H1 (cell line): Measurements from ENCODE around the gene ZNF281. TPM values are rescaled to one million over a fixed set of nuclear protein-coding genes. Genes with fewer than 3 reads are reported as not detected.

Source experiments
- CTCF ChIA-PET: fragments of 300-600 bp; sonication (Branson Sonifier 250); formaldehyde crosslinking; loops from one replicate; lab custom pipeline; 2021; ENCODE audit not compliant: partially characterized antibody; lab: Charles Lee
- POLR2A ChIA-PET: fragments of 300-600 bp; sonication (Branson Sonifier 250); formaldehyde crosslinking; loops from one replicate; lab custom pipeline; 2021; ENCODE audit warnings: inconsistent platforms; ENCODE audit not compliant: partially characterized antibody; lab: Charles Lee
- DNase-seq, 2 experiments: peaks; one replicate each; pipeline versions ENCODE4 v3.0.0 to v3.0.0-alpha.2; 2010 to 2022; ENCODE audit warnings: low spot score in 2 of 2, low read depth in 1 of 2, mixed read lengths in 1 of 2
- FAIRE-seq: peaks from 2 replicates; lab custom pipeline; 2011; peaks lifted over from hg19 to GRCh38; lab: Jason Lieb, UNC
- H2AFZ ChIP-seq: 2 replicates; pipeline ENCODE4 v1.8.1; 2012; ENCODE audit warnings: low read length, inconsistent platforms
- H2AK5ac ChIP-seq: 2 replicates; pipeline ENCODE4 v1.6.1; 2013; ENCODE audit warnings: low read depth, low read length
- H2BK120ac ChIP-seq: replicated peaks from 2 replicates; pipeline ENCODE3; 2013; ENCODE audit warnings: low read depth, low read length, inconsistent platforms
- H2BK12ac ChIP-seq: 2 replicates; pipeline ENCODE4 v1.6.1; 2013; ENCODE audit warnings: low read depth, low read length
- H2BK15ac ChIP-seq: 2 replicates; pipeline ENCODE4 v1.6.1; 2013; ENCODE audit warnings: low read length
- H2BK20ac ChIP-seq: 2 replicates; pipeline ENCODE4 v1.6.1; 2013; ENCODE audit warnings: low read length
- H2BK5ac ChIP-seq: 2 replicates; pipeline ENCODE4 v1.6.1; 2013; ENCODE audit warnings: low read depth, low read length
- H3K14ac ChIP-seq: 2 replicates; pipeline ENCODE4 v1.6.1; 2013; ENCODE audit warnings: inconsistent platforms; ENCODE audit not compliant: insufficient read length
- H3K18ac ChIP-seq: 2 replicates; pipeline ENCODE4 v1.6.1; 2013; ENCODE audit warnings: low read length; ENCODE audit errors: extremely low read depth
- H3K23ac ChIP-seq: 2 replicates; pipeline ENCODE4 v1.6.1; 2013; ENCODE audit warnings: inconsistent platforms; ENCODE audit not compliant: insufficient read length
- H3K23me2 ChIP-seq: 2 replicates; pipeline ENCODE4 v1.6.1; 2013; ENCODE audit warnings: low read depth, low read length
- H3K27ac ChIP-seq: 2 replicates; pipeline ENCODE4 v1.6.1; 2011; ENCODE audit warnings: low read depth, low read length, inconsistent platforms
- H3K27me3 ChIP-seq, 4 experiments: replicated peaks in 1 of 4; 1 replicate in 1 of 4; 2 replicates in 3 of 4; pipeline versions ENCODE4 v1.6.1 to v1.8.1; 2011 to 2013; ENCODE audit warnings: low read length in 3 of 4, mild to moderate bottlenecking in 3 of 4, inconsistent platforms in 2 of 4, mixed read lengths in 2 of 4, moderate library complexity in 1 of 4; ENCODE audit not compliant: control insufficient read depth in 3 of 4, insufficient read depth in 3 of 4; ENCODE audit errors: extremely low read depth in 1 of 4
- H3K36me3 ChIP-seq, 4 experiments: 2 replicates each; pipeline versions ENCODE4 v1.6.1 to v1.8.1; 2011 to 2013; ENCODE audit warnings: mild to moderate bottlenecking in 4 of 4, low read length in 3 of 4, moderate library complexity in 2 of 4, control low read depth in 1 of 4, inconsistent platforms in 1 of 4; ENCODE audit not compliant: insufficient read depth in 4 of 4, control insufficient read depth in 2 of 4
- H3K4ac ChIP-seq: replicated peaks from 2 replicates; pipeline ENCODE3; 2013; ENCODE audit warnings: low read length, low read depth, mixed read lengths, inconsistent platforms; ENCODE audit not compliant: insufficient read length
- H3K4me1 ChIP-seq, 4 experiments: replicated peaks in 1 of 4; 1 replicate in 1 of 4; 2 replicates in 3 of 4; pipeline versions ENCODE4 v1.6.1 to v1.8.1; 2011 to 2013; ENCODE audit warnings: low read length in 3 of 4, inconsistent platforms in 2 of 4, mixed read lengths in 1 of 4; ENCODE audit not compliant: insufficient read depth in 4 of 4, control insufficient read depth in 3 of 4
- H3K4me2 ChIP-seq, 2 experiments: 2 replicates each; pipeline versions ENCODE4 v1.6.1 to v1.8.1; 2011 to 2013; ENCODE audit warnings: low read depth in 2 of 2, low read length in 2 of 2, control low read depth in 1 of 2, inconsistent platforms in 1 of 2, mild to moderate bottlenecking in 1 of 2; ENCODE audit not compliant: insufficient read depth in 1 of 2
- H3K4me3 ChIP-seq, 4 experiments: fragments of 200-600, 300-600 bp in 1 of 4; sonication (generic), shearing (Covaris generic), sonication (Bioruptor Twin) in 1 of 4; 2 replicates each; pipeline versions ENCODE4 v1.5.1 to v1.8.1; 2011 to 2016; ENCODE audit warnings: low read length in 4 of 4, low read depth in 3 of 4, control low read depth in 2 of 4, inconsistent platforms in 2 of 4, mild to moderate bottlenecking in 2 of 4, mixed read lengths in 1 of 4, moderate library complexity in 1 of 4; ENCODE audit not compliant: insufficient read depth in 2 of 4; ENCODE audit errors: extremely low read depth in 1 of 4
- H3K56ac ChIP-seq: replicated peaks from 2 replicates; pipeline ENCODE3; 2013; ENCODE audit warnings: low read depth, mild to moderate bottlenecking, mixed read lengths, low read length, inconsistent platforms; ENCODE audit not compliant: insufficient read length
- H3K79me1 ChIP-seq: 2 replicates; pipeline ENCODE4 v1.6.1; 2013; ENCODE audit warnings: low read depth, low read length, control low read depth
- H3K79me2 ChIP-seq, 2 experiments: 2 replicates each; pipeline versions ENCODE4 v1.6.1 to v1.8.1; 2012 to 2013; ENCODE audit warnings: low read length in 2 of 2, mild to moderate bottlenecking in 2 of 2, inconsistent platforms in 1 of 2; ENCODE audit not compliant: insufficient read depth in 2 of 2, control insufficient read depth in 1 of 2
- H3K9ac ChIP-seq, 4 experiments: replicated peaks in 1 of 4; 1 replicate in 1 of 4; 2 replicates in 3 of 4; pipeline versions ENCODE4 v1.6.1 to v1.8.1; 2011 to 2013; ENCODE audit warnings: low read depth in 3 of 4, low read length in 3 of 4, control low read depth in 2 of 4, mild to moderate bottlenecking in 2 of 4, moderate library complexity in 2 of 4, inconsistent platforms in 1 of 4; ENCODE audit errors: extremely low read depth in 1 of 4
- H3K9me3 ChIP-seq, 2 experiments: 2 replicates each; pipeline versions ENCODE4 v1.6.1 to v1.8.1; 2012 to 2013; ENCODE audit warnings: mild to moderate bottlenecking in 2 of 2, moderate library complexity in 2 of 2, control low read depth in 1 of 2, inconsistent platforms in 1 of 2, low read depth in 1 of 2, low read length in 1 of 2, mixed read lengths in 1 of 2; ENCODE audit not compliant: insufficient read depth in 2 of 2
- H4K20me1 ChIP-seq, 2 experiments: replicated peaks in 1 of 2; 2 replicates each; pipeline versions ENCODE3 to v1.8.1; 2011 to 2013; ENCODE audit warnings: inconsistent platforms in 2 of 2, low read length in 2 of 2, mild to moderate bottlenecking in 1 of 2; ENCODE audit not compliant: insufficient read depth in 2 of 2, control insufficient read depth in 1 of 2
- H4K5ac ChIP-seq: 2 replicates; pipeline ENCODE4 v1.6.1; 2013; ENCODE audit warnings: low read length, low read depth, mixed read lengths, inconsistent platforms; ENCODE audit not compliant: insufficient read length
- H4K8ac ChIP-seq: 2 replicates; pipeline ENCODE4 v1.8.0; 2013; ENCODE audit warnings: mild to moderate bottlenecking, moderate library complexity, low read length, inconsistent platforms; ENCODE audit not compliant: insufficient read depth; ENCODE audit errors: extremely low read depth
- H4K91ac ChIP-seq: replicated peaks from 2 replicates; pipeline ENCODE3; 2013; ENCODE audit warnings: low read length, mixed read lengths, inconsistent platforms; ENCODE audit not compliant: insufficient read length
- CTBP2 ChIP-seq: IDR thresholded peaks from 2 replicates; pipeline ENCODE4 v1.7.0; 2011; ENCODE audit warnings: borderline replicate concordance, mild to moderate bottlenecking, moderate library complexity, mixed read lengths, low read length; ENCODE audit not compliant: insufficient read depth, insufficient read length
- CTCF ChIP-seq, 3 experiments: IDR thresholded peaks; 1 replicate in 2 of 3; 2 replicates in 1 of 3; pipeline versions ENCODE4 v1.5.1 to v1.6.1; 2011; ENCODE audit warnings: low read length in 3 of 3, mild to moderate bottlenecking in 3 of 3, inconsistent platforms in 2 of 3, low read depth in 1 of 3, moderate library complexity in 1 of 3; ENCODE audit not compliant: insufficient read depth in 1 of 3; ENCODE audit errors: control extremely low read depth in 1 of 3
- GTF2F1 ChIP-seq: IDR thresholded peaks from 2 replicates; pipeline ENCODE4 v1.6.1; 2012; ENCODE audit warnings: low read depth, low read length, improper control_type of control experiment, borderline replicate concordance
- KDM1A ChIP-seq: fragments of 200-600, 300-600 bp; sonication (generic); IDR thresholded peaks from 2 replicates; pipeline ENCODE4 v1.7.1; 2016; ENCODE audit warnings: mild to moderate bottlenecking, low read length, borderline replicate concordance
- KDM5A ChIP-seq: fragments of 200-600 bp; IDR thresholded peaks from 2 replicates; pipeline ENCODE4 v1.7.1; 2012; ENCODE audit warnings: mild to moderate bottlenecking, low read length, inconsistent platforms, mixed read lengths
- RXRA ChIP-seq: IDR thresholded peaks from 2 replicates; pipeline ENCODE4 v1.6.1; 2011; ENCODE audit warnings: low read depth, mild to moderate bottlenecking, low read length, moderate library complexity; ENCODE audit not compliant: insufficient read depth
- SAP30 ChIP-seq: fragments of 300-600 bp; sonication (generic); IDR thresholded peaks from 2 replicates; pipeline ENCODE4 v1.7.1; 2012; ENCODE audit warnings: low read length, moderate library complexity, mild to moderate bottlenecking, inconsistent platforms; ENCODE audit not compliant: insufficient read depth, insufficient replicate concordance
- SP2 ChIP-seq: IDR thresholded peaks from 2 replicates; pipeline ENCODE4 v1.6.1; 2012; ENCODE audit warnings: mild to moderate bottlenecking, low read length, inconsistent platforms
- TEAD4 ChIP-seq: IDR thresholded peaks from 2 replicates; pipeline ENCODE4 v1.6.1; 2012; ENCODE audit warnings: low read depth, low read length, inconsistent platforms, mixed read lengths
- WGBS, 2 experiments: shearing (Covaris generic) in 1 of 2; methylation state at CpG; one replicate each; pipeline versions ENCODE4 v1.1.6 to v1.1.7; 2013 to 2015; ENCODE audit warnings: low lambda C conversion rate in 2 of 2, mixed read lengths in 2 of 2, inconsistent platforms in 1 of 2, low coverage in 1 of 2, missing lambda C conversion rate in 1 of 2; ENCODE audit not compliant: insufficient replicate concordance in 2 of 2, insufficient coverage in 1 of 2, insufficient read length in 1 of 2; ENCODE audit errors: extremely low coverage in 1 of 2, missing lambda C conversion rate in 1 of 2; 5-methylcytosine and 5-hydroxymethylcytosine counted together
- polyA plus RNA-seq, 7 experiments: library from polyadenylated mRNA; depleted of rRNA in 3 of 7; stranded (reverse) in 5 of 7; unstranded in 2 of 7; fragments of >200 nt in 5 of 7; fragments of 200-250 nt in 2 of 7; gene quantifications; 1 replicate in 5 of 7; 2 replicates in 1 of 7; 4 replicates in 1 of 7; pipeline versions ENCODE4 v1.2.1 to v1.2.3, GENCODE V29; 2011 to 2013; ENCODE audit warnings: missing spikeins in 2 of 7, mixed read lengths in 2 of 7
- total RNA-seq: library from RNA; stranded (reverse); fragmentation: NEBNext Ultra II Directional; extraction: Animal tissue kit (Norgen Biotek cat#: 25700); gene quantifications from 2 replicates; pipeline ENCODE4 v1.2.1, GENCODE V29; 2021

Gene ZNF281
- total and polyA plus RNA-seq, 2 of the 8 experiments (the other 6 are each of a cell fraction or from before 2014, with no cell fraction given), result 19.5 to 61.4 TPM

GRCh38 chr1:200367841-200368534 lies 41.8 kb downstream of the ZNF281 start:
- no peak overlapping the region for H3K27ac ChIP-seq
- no peak overlapping the region for H4K8ac ChIP-seq
- H3K4me3 ChIP-seq, result no peak overlapping the region
- no peak overlapping the region for H4K5ac ChIP-seq
- no peak overlapping the region for H3K23ac ChIP-seq
- no peak overlapping the region for H3K14ac ChIP-seq
- H2BK120ac ChIP-seq, result peak overlapping the region; percentile 66
- H3K79me1 ChIP-seq, result no peaks in the 10 kb centered on the region
- no peak overlapping the region for H2AK5ac ChIP-seq
- no peaks in the 10 kb centered on the region for H3K27me3 ChIP-seq
- WGBS, 2 experiments, result 80% methylated on average over 3 of the region's 3 CpGs; no CpG with 5 or more reads in 1 of the 2 experiments
- H4K91ac ChIP-seq, result peak overlapping the region; percentile 82
- no peak overlapping the region; the same call in 1 of the 2 replicates for H3K18ac ChIP-seq
- H2BK20ac ChIP-seq, result no peak overlapping the region
- no peak overlapping the region for H3K4me2 ChIP-seq
- H3K79me2 ChIP-seq, result no peaks in the 10 kb centered on the region
- H3K9ac ChIP-seq, result no peak overlapping the region
- no peak overlapping the region for H2BK15ac ChIP-seq
- H2BK5ac ChIP-seq, result peak overlapping the region; percentile 60; the same call in 1 of the 2 replicates
- no peaks in the 10 kb centered on the region for H4K20me1 ChIP-seq
- DNase-seq, result no peak
- ChIA-PET CTCF (interaction anchor here (0.7 to 2.6 kb wide), 12 partner anchors 13 to 213 kb away, joined by 3 to 18 read pairs (median 3); no protein-coding TSS in a partner anchor), POLR2A (interaction anchor here (0.5 to 3.9 kb wide), 8 partner anchors 14 to 524 kb away, joined by 3 to 20 read pairs (median 3); no protein-coding TSS in a partner anchor)
- TF ChIP-seq KDM5A (no peak), GTF2F1 (no peak), SAP30 (no peak), KDM1A (no peak), TEAD4 (no peak), SP2 (no peak), CTBP2 (no peak), CTCF (IDR thresholded peaks at IDR 0.05; ENCODE audit: control extremely low read depth in 1 of 3, insufficient read depth in 1 of 3, low read depth in 1 of 3, low read length in 3 of 3) (no peak), RXRA (no peak)
- peaks cover 0 to 5% (median 2%) of the 10 kb centered on the region in 4 experiments; a peak in 2 of 8 replicates for H3K36me3 ChIP-seq
- H3K9me3 ChIP-seq, result no peaks in the 10 kb centered on the region
- peaks cover 3 to 27% (median 25%) of the 10 kb centered on the region in 4 experiments for H3K4me1 ChIP-seq
- H3K56ac ChIP-seq, result no peak overlapping the region
- FAIRE-seq, result no peak
- no peak overlapping the region for H3K4ac ChIP-seq
- H2BK12ac ChIP-seq, result peak overlapping the region; percentile 78; the same call in 1 of the 2 replicates
- no peaks in the 10 kb centered on the region for H3K23me2 ChIP-seq
- H2AFZ ChIP-seq, result no peak overlapping the region
